DOHH2 (cell line): ENCODE data around the gene AKAP5.

ENCODE experiments used
- EZH2phosphoT487 ChIP-seq: fragments of 200-600 bp; sonication (generic); IDR thresholded peaks from 2 replicates; pipeline ENCODE4 v1.6.1; 2017; ENCODE audit warnings: borderline replicate concordance, mild to moderate bottlenecking, antibody characterized with exemption, low read length, moderate library complexity, mixed read lengths
- TF ChIP-seq, protein P1 (sequence below): fragments of 200-600 bp; sonication (generic); IDR thresholded peaks from one replicate; pipeline ENCODE4 v1.5.1; 2014; ENCODE audit warnings: antibody characterized with exemption, mild to moderate bottlenecking, low read depth, low read length; ENCODE audit not compliant: poor library complexity, severe bottlenecking

GRCh38 chr14:64476438-64476837, 11.1 kb downstream of the AKAP5 start:
- TF ChIP-seq, protein P1, sequence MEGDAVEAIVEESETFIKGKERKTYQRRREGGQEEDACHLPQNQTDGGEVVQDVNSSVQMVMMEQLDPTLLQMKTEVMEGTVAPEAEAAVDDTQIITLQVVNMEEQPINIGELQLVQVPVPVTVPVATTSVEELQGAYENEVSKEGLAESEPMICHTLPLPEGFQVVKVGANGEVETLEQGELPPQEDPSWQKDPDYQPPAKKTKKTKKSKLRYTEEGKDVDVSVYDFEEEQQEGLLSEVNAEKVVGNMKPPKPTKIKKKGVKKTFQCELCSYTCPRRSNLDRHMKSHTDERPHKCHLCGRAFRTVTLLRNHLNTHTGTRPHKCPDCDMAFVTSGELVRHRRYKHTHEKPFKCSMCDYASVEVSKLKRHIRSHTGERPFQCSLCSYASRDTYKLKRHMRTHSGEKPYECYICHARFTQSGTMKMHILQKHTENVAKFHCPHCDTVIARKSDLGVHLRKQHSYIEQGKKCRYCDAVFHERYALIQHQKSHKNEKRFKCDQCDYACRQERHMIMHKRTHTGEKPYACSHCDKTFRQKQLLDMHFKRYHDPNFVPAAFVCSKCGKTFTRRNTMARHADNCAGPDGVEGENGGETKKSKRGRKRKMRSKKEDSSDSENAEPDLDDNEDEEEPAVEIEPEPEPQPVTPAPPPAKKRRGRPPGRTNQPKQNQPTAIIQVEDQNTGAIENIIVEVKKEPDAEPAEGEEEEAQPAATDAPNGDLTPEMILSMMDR = no peak
- no peak for TF ChIP-seq EZH2phosphoT487
